Measurements from ENCODE around the gene COL16A1.
A peak's percentile ranks its signal among the peaks of the same experiment; 100 is the strongest.

COL16A1 gene

DNA sequence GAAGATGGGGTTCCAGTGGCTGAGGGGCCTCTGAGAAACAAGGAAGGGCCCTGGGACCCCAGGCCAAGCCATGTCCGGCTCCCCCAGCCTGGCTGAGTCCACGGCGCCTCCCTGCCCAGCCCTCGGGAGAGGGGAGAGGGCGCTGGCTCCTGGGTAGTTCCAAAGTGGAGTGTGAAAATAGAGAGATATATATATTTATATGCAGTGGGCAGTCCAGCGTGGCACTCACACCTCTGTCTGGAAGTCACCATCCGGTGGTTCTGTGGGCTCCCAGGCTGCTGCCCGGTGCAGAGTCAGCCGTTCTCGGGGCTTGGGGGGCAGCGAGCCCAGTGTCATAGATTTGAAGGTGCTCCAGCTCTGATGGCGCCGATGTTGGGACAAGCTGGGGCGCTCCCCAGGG lies 23.4 kb upstream of the COL16A1 start:
- TF ChIP-seq, protein P1, sequence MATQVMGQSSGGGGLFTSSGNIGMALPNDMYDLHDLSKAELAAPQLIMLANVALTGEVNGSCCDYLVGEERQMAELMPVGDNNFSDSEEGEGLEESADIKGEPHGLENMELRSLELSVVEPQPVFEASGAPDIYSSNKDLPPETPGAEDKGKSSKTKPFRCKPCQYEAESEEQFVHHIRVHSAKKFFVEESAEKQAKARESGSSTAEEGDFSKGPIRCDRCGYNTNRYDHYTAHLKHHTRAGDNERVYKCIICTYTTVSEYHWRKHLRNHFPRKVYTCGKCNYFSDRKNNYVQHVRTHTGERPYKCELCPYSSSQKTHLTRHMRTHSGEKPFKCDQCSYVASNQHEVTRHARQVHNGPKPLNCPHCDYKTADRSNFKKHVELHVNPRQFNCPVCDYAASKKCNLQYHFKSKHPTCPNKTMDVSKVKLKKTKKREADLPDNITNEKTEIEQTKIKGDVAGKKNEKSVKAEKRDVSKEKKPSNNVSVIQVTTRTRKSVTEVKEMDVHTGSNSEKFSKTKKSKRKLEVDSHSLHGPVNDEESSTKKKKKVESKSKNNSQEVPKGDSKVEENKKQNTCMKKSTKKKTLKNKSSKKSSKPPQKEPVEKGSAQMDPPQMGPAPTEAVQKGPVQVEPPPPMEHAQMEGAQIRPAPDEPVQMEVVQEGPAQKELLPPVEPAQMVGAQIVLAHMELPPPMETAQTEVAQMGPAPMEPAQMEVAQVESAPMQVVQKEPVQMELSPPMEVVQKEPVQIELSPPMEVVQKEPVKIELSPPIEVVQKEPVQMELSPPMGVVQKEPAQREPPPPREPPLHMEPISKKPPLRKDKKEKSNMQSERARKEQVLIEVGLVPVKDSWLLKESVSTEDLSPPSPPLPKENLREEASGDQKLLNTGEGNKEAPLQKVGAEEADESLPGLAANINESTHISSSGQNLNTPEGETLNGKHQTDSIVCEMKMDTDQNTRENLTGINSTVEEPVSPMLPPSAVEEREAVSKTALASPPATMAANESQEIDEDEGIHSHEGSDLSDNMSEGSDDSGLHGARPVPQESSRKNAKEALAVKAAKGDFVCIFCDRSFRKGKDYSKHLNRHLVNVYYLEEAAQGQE (IDR thresholded peaks at IDR 0.05; ENCODE audit: insufficient read depth in 1 of 2, low read depth in 2 of 2, low read length in 2 of 2) = no peak
- TF ChIP-seq TAF1 (IDR thresholded peaks at IDR 0.05; ENCODE audit: borderline replicate concordance, insufficient read depth, low read length) (no peak), SIN3A (IDR thresholded peaks at IDR 0.05; ENCODE audit: borderline replicate concordance, insufficient read depth, low read length) (no peak), POLR2AphosphoS5 (IDR thresholded peaks at IDR 0.05; ENCODE audit: low read depth, low read length) (no peak)

DNA sequence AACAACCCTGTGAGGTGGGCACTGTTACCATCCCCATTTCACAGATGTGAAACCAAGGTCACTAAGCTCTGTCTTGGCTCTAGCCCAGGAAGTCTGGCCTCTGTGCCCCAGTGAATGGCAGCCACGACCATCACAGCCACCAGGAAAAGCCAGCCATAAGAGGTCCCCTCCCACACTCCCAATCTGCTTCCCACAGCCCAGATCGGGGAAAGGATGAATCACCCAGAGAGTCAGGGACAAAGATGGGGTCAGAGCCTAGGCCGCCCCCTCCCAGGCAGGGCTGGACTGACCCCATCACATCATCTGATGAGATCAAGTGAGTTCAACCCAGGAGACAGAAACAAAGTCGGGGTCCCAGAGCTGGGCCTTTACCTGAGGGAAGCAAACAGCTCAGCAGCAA lies 22.9 kb upstream of the COL16A1 start:
- no peak for TF ChIP-seq FOXP2 (optimal IDR thresholded peaks at IDR 0.05; ENCODE audit: borderline replicate concordance, extremely low read depth, extremely low read length, insufficient read depth)
- TF ChIP-seq SIN3A (IDR thresholded peaks at IDR 0.05; ENCODE audit: borderline replicate concordance, insufficient read depth, low read length) = no peak
- TF ChIP-seq TAF1 (IDR thresholded peaks at IDR 0.05; ENCODE audit: borderline replicate concordance, insufficient read depth, low read length) = no peak
- TF ChIP-seq, protein P1 (IDR thresholded peaks at IDR 0.05; ENCODE audit: insufficient read depth in 1 of 2, low read depth in 2 of 2, low read length in 2 of 2) = no peak
- TF ChIP-seq POLR2AphosphoS5 (IDR thresholded peaks at IDR 0.05; ENCODE audit: low read depth, low read length) = no peak

DNA sequence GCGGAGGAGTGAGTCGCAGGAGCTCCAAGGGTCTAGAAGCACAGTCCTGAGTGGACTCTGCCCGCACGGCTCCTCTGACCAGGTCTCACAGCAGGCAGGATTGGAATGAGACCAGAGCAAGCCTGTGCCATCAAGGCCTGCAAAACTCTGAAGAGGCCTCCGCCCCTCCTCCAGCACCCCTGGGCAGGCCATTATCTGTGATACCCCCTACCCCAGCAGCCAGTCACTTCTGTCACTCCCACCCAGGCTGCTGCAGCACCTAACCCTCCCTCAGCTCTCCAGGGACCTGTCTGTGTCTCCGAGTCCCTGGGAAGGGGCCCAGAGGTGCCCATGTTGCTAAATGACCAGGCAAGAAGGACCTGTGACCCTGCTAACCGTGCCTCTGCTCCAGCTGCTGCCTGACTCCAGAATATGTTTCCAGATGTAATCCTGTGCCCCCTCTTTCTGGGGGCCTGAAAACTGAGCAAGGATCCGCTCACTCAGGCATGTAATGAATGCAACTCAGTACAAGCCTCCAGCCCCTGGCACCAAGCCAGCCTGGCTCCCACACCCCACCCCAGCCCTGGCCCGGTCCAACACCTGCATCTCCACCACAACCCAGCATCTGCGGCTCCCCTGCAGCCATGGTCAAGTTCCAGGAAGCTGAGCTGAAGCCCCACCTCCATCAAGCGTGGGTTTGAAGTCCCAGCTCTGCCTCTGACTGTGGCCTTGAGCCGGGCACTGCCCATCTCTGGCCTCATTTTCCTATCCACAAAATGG lies 22.1 kb upstream of the COL16A1 start:
- TF ChIP-seq FOXP2 (optimal IDR thresholded peaks at IDR 0.05; ENCODE audit: borderline replicate concordance, extremely low read depth, extremely low read length, insufficient read depth) (no peak), TAF1 (IDR thresholded peaks at IDR 0.05; ENCODE audit: borderline replicate concordance, insufficient read depth, low read length) (no peak)

DNA sequence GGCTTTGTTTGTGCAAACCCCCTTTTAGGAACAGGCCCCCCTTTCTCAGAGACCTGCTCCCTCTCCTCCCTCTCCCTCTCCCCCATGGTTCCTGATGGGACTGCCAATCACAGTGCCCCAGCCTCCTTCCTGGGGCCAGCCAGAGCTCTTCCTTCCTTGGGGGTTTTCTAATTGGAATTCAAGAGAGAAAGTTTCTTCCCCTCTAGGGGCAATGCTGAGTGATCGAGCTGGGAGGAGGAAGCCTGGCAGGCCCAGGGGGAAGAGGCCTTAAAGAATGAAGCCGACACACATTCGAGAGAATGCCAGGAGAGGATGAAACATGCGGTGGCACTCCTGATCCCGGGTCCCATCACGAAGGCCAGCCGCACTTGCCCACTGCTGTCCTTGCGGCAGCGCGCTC lies 21.3 kb upstream of the COL16A1 start:
- TF ChIP-seq TAF1 (IDR thresholded peaks at IDR 0.05; ENCODE audit: borderline replicate concordance, insufficient read depth, low read length) (no peak), POLR2AphosphoS5 (IDR thresholded peaks at IDR 0.05; ENCODE audit: low read depth, low read length) (no peak)

DNA sequence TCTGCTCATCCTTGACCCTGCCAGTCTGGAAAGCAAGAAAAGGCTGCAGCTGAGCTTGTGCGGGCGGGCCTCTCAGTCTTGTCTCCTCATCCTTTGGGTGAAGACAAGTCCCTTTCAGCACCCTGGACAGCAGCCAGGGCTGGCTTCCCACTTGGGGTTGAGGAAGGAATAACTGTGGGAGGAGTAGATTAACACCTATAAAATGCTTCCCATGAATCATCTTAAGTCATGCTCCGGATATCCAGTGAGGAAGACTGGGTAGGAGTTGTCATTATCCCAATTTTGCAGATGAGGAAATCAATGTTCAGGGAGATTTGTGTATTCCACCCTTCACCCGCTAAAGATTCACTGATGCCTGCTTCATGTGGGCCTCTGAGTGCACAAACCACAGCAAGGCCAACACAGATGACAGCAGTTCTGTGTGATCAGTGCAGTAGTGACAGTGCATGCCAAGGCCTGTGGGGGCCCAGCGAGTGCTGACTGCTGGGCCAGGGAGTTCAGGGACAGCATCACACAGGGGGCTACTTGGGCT lies 20.1 kb upstream of the COL16A1 start:
- TF ChIP-seq SIN3A (IDR thresholded peaks at IDR 0.05; ENCODE audit: borderline replicate concordance, insufficient read depth, low read length) (peak; percentile 45; the same call in 1 of the 2 replicates), TAF1 (IDR thresholded peaks at IDR 0.05; ENCODE audit: borderline replicate concordance, insufficient read depth, low read length) (no peak)
- TF ChIP-seq, protein P1 (IDR thresholded peaks at IDR 0.05; ENCODE audit: insufficient read depth in 1 of 2, low read depth in 2 of 2, low read length in 2 of 2) = peak; percentile 96 to 100

DNA sequence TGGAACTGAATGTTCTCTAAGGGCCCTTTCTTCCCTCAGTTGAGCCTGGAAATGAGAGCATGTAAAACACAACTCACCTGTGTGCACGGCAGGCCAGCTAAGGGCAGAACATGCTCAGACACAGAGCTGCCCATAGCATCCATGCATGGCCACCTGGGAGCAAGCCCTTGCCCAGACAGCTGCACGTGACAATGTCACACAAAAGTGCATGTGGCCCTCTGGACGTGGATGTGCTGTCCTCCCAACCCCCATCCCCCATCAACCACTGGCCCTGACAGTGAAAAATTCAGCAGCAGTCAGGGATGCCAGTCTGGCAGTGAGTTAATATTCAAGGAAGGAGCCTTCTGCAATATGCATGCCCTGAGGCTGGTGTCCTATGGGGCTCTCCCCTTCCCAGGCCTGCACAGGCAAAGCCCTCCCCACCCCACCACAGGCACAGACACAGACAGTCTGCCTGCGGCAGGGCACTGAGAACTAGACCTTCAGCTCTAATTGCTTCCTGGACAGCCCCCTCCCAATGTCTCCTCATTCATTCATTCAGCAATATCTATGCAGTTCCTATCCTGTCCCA lies 14.6 kb upstream of the COL16A1 start:
- TF ChIP-seq FOXP2 (optimal IDR thresholded peaks at IDR 0.05; ENCODE audit: borderline replicate concordance, extremely low read depth, extremely low read length, insufficient read depth) = no peak
- no peak for TF ChIP-seq TAF1 (IDR thresholded peaks at IDR 0.05; ENCODE audit: borderline replicate concordance, insufficient read depth, low read length)
- no peak for TF ChIP-seq POLR2AphosphoS5 (IDR thresholded peaks at IDR 0.05; ENCODE audit: low read depth, low read length)
- TF ChIP-seq, protein P1 (IDR thresholded peaks at IDR 0.05; ENCODE audit: insufficient read depth in 1 of 2, low read depth in 2 of 2, low read length in 2 of 2) = no peak
- no peak for TF ChIP-seq SIN3A (IDR thresholded peaks at IDR 0.05; ENCODE audit: borderline replicate concordance, insufficient read depth, low read length)
